HS-27A (cell line): ENCODE results near the gene LRMDA.
A peak's percentile ranks its signal among the peaks of the same experiment; 100 is the strongest.

Source experiments
- DNase-seq: peaks from one replicate; pipeline ENCODE4 v3.0.0-alpha.2; 2012; ENCODE audit warnings: low read depth, missing footprints

The LRMDA gene

GRCh38 chr10:75431180-75432111 is at the start of gene LRMDA:
Gene LRMDA, plus strand, starts transcription at chr10:75431624.
- DNase-seq = no peak

GRCh38 chr10:75386128-75386527 is 45.3 kb upstream of the LRMDA start:
- DNase-seq = no peak

DNA sequence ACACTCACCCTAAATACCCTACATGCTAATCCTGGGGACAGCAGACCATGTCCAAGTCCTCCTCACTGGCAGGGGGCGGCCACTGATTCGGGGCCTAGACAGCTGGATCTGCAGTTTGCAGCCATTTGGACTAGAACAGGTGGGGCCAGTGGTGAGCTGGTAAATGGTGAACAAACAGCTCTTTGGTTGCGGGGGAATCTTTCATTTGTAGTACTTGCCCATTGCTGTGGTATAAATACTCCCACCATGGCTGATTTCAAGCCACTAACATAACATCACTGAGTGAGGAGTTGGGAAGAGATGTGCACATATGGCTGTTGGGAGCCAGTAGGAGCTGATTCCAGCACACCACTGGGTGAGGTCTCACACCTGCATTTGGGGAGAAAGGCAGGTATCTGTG is 43.3 kb upstream of the LRMDA start:
- no peak for DNase-seq

- DNase-seq = no peak
Observed at GRCh38 chr10:75390178-75390577, 41.2 kb upstream of the LRMDA start.

DNA sequence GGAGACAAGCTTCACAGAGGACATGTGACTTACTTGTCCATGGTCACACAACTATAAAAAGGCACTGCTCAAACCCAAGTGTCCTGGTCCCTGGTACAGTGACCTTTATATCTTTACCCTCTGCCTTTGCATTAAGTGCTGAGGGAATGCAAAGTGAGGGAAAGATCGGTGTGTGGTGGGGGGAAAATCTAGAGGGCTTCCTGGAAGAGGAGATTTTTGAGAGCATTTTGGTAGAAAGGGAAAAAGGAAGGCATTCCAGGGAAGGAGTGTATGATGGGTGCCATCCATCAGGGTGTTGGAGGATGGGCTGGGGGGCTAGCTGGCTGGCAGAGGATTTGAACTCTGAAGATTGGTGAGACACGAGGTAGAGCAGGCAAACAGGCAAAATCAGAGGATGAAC is 39.2 kb upstream of the LRMDA start:
- no peak for DNase-seq

DNA sequence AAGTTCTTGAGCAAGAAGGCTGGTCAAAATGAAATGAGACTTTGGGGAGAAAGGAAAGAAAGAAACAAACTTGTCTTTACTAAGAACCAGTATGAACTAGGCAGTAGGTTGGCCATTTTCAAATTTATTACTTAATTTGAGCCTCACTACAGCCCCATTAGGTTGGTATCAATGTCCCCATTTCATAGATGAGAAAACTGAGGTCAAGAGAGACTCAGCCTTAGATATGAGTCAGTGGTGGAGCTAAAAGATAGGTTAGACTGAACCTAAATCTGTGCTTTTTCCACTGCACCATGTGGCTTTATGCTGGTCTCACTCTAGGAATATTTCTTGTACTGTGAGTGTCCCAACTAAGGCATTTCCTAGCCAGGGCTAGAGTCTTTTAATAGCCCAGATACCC is 38.7 kb upstream of the LRMDA start:
- no peak for DNase-seq

DNA sequence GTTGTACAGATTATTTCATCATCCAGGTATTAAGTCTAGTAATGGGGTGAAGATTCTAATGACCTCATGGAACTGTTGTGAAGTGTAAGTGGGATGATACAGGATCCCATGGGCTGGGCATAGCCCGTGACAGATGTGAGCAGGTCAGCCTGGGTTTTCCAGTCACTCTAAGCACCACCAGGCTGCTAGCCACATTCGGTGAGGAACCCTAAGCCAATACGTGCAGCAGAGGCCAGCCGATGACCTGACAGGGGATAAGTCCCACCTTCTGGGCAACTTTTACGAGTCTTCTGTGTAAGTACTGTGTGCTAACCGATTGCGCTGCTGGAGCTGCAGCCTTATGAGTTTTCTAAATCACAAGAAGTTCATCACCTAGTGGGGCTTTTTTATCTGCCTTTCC is 37.2 kb upstream of the LRMDA start:
- no peak for DNase-seq

GRCh38 chr10:75395066-75395931 is 36.1 kb upstream of the LRMDA start:
- DNase-seq = no peak

DNA sequence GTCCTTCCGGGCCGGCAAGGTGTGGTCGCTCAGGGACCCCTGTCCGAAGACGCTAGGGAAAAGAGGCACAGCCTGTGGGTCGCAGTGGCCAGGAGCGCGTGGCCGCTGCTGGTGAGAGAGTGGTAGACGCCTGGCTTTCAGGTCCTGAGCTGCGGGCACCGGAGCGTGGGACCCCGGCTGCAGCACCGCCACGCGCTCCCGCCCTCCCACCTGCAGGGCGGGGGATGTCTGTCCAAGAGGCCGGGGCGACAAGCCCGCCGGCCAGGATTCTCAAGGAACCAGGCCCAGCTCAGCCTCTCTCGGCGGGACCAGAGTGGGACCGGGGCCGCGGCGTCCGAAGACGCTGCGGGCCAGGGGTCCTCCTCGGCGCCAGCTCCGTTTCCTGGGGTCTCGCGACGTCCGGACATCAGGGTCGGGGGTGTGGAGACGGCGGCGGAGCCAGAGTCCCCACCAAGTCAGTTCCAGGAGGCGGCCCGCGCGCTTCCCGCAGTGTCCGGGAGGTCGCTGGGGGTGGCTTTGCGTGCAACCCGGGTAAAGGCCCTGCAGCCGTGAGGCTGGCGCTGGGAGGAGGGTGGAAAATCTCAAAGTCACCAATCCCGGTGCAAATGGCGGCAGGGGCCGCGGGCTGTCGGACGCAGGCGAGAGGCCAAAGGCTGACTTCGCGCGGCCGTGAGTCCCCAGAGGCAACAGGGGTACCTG is 35.3 kb upstream of the LRMDA start:
- no peak for DNase-seq

- no peak for DNase-seq
Observed at GRCh38 chr10:75396631-75397495, 34.6 kb upstream of the LRMDA start.

DNA sequence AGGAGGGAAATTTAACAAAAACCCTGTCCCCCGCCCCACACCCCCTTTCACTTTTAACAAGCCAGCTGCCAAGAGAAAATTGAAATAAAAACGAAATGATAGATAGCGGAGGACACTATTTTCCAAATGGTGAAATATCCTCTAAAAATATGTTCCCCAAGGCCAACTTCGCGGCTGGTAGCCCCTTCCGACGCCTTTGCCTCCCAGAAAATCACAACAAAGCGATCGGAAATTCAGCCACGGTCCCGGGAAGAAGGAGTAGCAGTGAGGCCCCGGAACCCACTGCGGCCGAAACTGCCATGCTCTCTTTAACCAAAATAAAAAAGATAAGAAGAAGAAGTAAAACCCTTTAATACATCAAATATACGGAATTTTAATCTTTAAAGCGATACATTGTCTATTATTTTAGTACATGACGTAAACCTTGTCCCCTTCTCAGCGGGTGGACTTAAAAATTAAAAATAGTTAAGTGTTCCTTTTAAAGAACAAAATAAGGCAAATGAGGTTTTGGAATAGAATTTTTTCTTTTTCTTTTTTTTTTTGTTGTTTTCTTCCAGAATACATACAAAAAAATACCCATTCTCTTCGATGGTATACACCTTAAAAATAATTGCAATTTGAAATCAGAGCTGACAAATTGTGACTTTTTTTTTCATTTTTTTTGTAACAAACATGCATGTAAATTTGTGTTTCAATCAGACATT is 33.8 kb upstream of the LRMDA start:
- no peak for DNase-seq

GRCh38 chr10:75398200-75398691 is 33.2 kb upstream of the LRMDA start:
- no peak for DNase-seq

DNA sequence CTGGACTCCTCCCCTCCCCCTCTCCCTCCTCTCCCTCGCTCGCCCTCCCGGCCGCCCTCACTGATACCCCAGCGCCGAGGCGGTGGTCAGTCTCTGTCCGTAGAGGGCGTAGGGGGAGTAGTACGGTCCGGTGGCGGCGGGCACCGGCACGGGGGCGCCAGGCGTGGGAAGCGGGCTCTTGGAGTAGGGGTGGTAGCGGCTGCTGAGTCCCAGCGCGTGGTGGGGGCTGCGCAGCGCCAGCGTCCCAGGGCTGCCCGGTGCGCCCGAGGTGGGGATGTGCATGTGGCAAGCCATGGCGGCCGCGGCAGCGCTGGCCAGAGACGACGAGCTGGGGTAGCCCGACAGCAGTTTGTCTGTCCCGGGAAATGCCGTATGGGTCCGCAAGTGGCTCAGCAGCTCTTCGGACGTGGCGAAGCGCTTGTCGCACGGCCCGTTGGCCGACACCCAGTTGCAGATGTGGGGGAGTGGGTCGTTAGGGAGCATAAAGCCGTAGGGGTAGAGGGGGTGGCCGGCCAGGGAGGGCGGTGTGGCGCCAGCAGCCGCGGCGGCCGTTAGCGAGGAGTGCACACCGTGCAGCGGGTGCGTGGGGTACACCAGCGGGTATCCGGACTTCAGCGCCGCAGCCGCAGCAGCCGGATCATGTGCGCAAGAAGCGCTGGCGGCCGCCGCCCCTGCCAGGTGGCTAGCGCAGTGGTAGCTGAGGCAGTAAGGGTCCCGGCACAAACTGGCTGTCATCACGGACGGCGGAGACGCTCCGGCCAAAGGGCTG is 32.5 kb upstream of the LRMDA start:
- no peak for DNase-seq

DNA sequence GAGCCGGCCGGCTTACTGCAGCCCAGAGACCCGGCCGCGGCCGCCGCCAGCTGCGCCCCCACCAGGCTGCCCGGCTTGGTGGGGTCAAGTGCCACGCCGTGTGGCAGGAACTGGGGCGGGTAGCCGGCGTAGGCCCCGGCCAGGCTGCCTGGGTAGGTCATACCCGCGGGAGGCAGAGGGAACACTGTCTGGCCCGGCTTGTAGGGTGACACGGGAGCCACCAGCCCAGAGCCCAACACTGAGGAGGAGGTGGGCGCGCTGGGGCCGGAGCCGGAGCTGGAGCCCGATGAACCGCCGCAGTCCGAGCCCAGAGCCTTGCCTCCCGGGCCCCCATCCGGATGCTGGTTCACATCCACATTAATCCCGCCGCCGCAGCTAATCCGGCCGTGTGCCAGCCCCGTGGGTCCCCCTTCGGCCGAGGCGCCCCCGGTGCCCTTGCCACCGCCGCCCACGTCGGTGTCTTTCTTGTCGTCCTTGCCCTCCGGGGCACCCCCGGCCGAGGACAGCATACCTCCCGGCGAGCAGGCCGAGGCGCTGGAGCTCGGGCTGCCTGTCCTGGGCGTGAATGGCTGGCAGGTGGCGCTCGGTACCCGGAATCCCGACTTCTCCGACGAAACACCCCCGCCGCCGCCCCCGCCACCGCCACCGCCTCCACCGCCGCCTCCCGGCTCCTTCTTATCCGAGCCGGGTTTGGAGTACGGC is 31.8 kb upstream of the LRMDA start:
- no peak for DNase-seq

DNA sequence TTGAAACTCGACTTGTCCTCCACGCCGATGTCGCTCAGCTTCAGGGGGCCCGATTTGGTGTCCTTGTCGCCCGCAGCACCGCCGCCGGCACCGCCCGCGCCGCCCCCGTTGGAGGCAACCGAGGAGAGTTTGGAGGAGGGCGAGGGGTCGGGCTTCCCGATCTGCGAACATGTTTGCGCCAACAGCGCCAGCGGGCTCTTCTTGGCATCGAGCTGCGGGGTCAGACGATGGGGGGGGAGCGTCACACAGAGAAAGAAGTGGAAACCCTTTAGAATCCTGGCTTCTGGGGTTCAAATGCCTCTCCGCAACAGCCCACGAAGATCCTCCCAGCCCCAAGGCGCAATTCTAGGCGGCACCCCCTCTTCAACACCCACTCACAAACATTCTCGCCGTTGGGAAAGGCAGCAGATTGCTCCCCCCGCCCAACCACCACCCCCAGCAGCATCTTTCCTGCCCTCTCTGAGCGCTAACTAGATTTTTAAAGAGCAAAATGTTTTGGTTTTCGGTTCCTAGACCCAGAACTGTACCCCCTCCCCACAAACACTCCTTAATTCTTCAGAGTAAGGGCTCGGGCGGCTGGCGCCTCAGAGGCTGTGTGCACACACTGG is 31.2 kb upstream of the LRMDA start:
- DNase-seq = no peak

DNA sequence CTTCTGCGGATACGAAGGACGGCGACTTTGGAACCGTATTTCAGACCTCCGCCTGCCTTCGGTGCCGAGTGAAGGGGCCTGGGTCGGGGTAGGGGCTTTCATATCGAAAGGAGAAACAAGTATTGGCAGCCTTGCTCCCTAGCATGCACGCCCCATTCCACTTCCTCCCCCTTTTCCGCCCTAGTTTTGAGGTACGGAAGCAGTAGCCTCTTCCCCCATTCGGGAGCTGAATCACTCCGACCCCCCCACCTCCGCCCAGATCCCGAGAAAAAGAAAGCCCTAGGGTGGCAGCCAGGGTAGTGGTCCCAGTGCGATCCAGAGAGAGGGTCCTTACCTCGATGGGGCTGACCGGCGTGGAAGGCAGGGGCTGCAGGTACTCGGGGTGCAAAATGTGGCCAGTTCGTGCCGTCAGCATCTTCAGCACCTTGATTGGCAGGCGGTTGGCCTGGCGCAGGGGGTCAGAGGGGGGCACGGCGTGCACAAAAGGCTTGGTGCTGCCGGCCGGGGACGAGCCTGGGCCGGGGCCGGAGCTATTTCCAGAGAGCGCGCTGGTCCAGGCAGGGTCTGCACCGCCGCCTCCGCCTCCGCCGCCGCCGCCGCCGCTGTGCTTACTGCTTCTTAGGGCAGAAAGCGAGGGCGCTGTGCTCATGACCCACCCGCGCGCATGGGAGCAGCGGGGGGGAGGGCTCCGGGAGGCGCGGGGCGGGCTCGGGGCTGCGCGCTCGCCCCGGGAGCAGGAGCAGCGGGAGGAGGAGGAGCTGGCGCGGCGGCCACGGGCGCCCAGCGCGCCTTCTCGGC is 30.5 kb upstream of the LRMDA start:
- no peak for DNase-seq

GRCh38 chr10:75401569-75402485 is 29.6 kb upstream of the LRMDA start, which contains the start of gene ZNF503:
Gene ZNF503, minus strand, starts transcription at chr10:75401764. Its CDS starts 345 bp downstream, at chr10:75401419.
- DNase-seq = peak; percentile 73
